HG03354 (cell line): ENCODE results near the gene COQ10A.

ENCODE experiments used
- ATAC-seq: cut with Tn5 transposase; IDR thresholded peaks from one replicate; pipeline ENCODE4 v1.9.1; 2021; ENCODE audit warnings: mild to moderate bottlenecking; ENCODE audit not compliant: unreplicated experiment, poor library complexity, severe bottlenecking

The COQ10A gene

GRCh38 chr12:56304872-56305590 is 38.3 kb downstream of the COQ10A start:
- no peak for ATAC-seq

- no peak for ATAC-seq
Observed at GRCh38 chr12:56307221-56307965, 40.7 kb downstream of the COQ10A start.

- ATAC-seq: no peak
Observed at GRCh38 chr12:56308714-56309113, 42.0 kb downstream of the COQ10A start.

- no peak for ATAC-seq
Observed at GRCh38 chr12:56311003-56311402, 44.3 kb downstream of the COQ10A start.

- no peak for ATAC-seq
Observed at GRCh38 chr12:56315249-56315621, 48.5 kb downstream of the COQ10A start.

- peak; percentile 94 for ATAC-seq
Observed at GRCh38 chr12:56315622-56316473, 49.1 kb downstream of the COQ10A start, which contains the start of gene CNPY2. TSS of gene CNPY2 (minus strand) at chr12:56315988. CDS start at chr12:56315217, 771 bp downstream.

- no peak for ATAC-seq
Observed at GRCh38 chr12:56317675-56318074, 50.9 kb downstream of the COQ10A start.
